HepG2 (cell line): ENCODE data around the gene AHCYL2. TPM values are rescaled to one million over a fixed set of nuclear protein-coding genes. Genes with fewer than 3 reads are reported as not detected.

Experiments
- ATAC-seq: fragments of 200-7000 bp; cut with Tn5 transposase; 3 replicates; pipeline ENCODE4 v1.9.1; 2020; ENCODE audit warnings: mild to moderate bottlenecking, moderate library complexity
- BruUV-seq: library from RNA; stranded (reverse); fragments of 400-500 nt; replicated peaks from 2 replicates; lab custom pipeline; 2021; lab: Mats Ljungman, UMichigan
- CTCF ChIA-PET: fragments of 300-600 bp; formaldehyde crosslinking; extraction: SDS; loops from one replicate; lab custom pipeline; 2021; ENCODE audit warnings: low total read pairs, inconsistent platforms, low intra/inter-chr PET ratio; lab: Yijun Ruan, JAX
- POLR2A ChIA-PET: fragments of 350-600 bp; sonication (Branson Sonifier 250); formaldehyde crosslinking; loops from one replicate; lab custom pipeline; 2020; ENCODE audit warnings: antibody characterized with exemption, inconsistent platforms; lab: Yijun Ruan, JAX
- DNase-seq: peaks from one replicate; pipeline ENCODE4 v3.0.0-alpha.2; 2015; ENCODE audit warnings: low spot score
- FAIRE-seq: peaks from 3 replicates; lab custom pipeline; 2011; peaks lifted over from hg19 to GRCh38; lab: Jason Lieb, UNC
- H2AFZ ChIP-seq: one replicate; pipeline ENCODE4 v1.6.1; 2011; ENCODE audit warnings: low read length, inconsistent platforms
- H3K27ac ChIP-seq: fragments of 300-600 bp; 3 replicates; pipeline ENCODE4 v1.8.0; 2011; ENCODE audit warnings: mixed run types, mild to moderate bottlenecking, mixed read lengths, low read length, inconsistent platforms; ENCODE audit not compliant: insufficient read depth; ENCODE audit errors: extremely low read length
- H3K27me3 ChIP-seq, 2 experiments: fragments of 200-600 bp in 1 of 2; 2 replicates in 1 of 2; 3 replicates in 1 of 2; pipeline versions ENCODE4 v1.6.0 to v1.8.0; 2011; ENCODE audit warnings: low read length in 2 of 2, mild to moderate bottlenecking in 2 of 2, moderate library complexity in 2 of 2, inconsistent platforms in 1 of 2; ENCODE audit not compliant: insufficient read depth in 2 of 2, control insufficient read depth in 1 of 2
- H3K36me3 ChIP-seq, 2 experiments: fragments of 200-600 bp in 1 of 2; replicated peaks in 1 of 2; 2 replicates in 1 of 2; 3 replicates in 1 of 2; pipeline versions ENCODE4 v1.5.1 to v1.8.0; 2011; ENCODE audit warnings: low read length in 2 of 2, inconsistent platforms in 1 of 2; ENCODE audit not compliant: insufficient read depth in 2 of 2, control insufficient read depth in 1 of 2
- H3K4me1 ChIP-seq: 2 replicates; pipeline ENCODE4 v1.5.1; 2012; ENCODE audit warnings: low read length, inconsistent platforms; ENCODE audit not compliant: insufficient read depth
- H3K4me2 ChIP-seq: 2 replicates; pipeline ENCODE4 v1.6.0; 2011; ENCODE audit warnings: low read depth, low read length, inconsistent platforms
- H3K4me3 ChIP-seq, 3 experiments: fragments of 200-600 bp in 1 of 3; sonication (generic), shearing (Covaris generic) in 1 of 3; replicated peaks in 1 of 3; 2 replicates each; pipeline ENCODE4 v1.5.1; 2011 to 2016; ENCODE audit warnings: low read length in 3 of 3, inconsistent platforms in 2 of 3, low read depth in 2 of 3, mild to moderate bottlenecking in 2 of 3, control low read depth in 1 of 3, mixed read lengths in 1 of 3; ENCODE audit not compliant: insufficient read depth in 1 of 3
- H3K79me2 ChIP-seq: one replicate; pipeline ENCODE4 v1.6.1; 2011; ENCODE audit warnings: low read length, inconsistent platforms; ENCODE audit not compliant: insufficient read depth
- H3K9ac ChIP-seq: 2 replicates; pipeline ENCODE4 v1.6.0; 2011; ENCODE audit warnings: mild to moderate bottlenecking, low read depth, low read length, inconsistent platforms; ENCODE audit not compliant: insufficient read depth
- H3K9me3 ChIP-seq: 2 replicates; pipeline ENCODE4 v1.5.1; 2012; ENCODE audit warnings: mild to moderate bottlenecking, low read length
- H4K20me1 ChIP-seq: 2 replicates; pipeline ENCODE4 v1.6.0; 2011; ENCODE audit warnings: inconsistent platforms, mild to moderate bottlenecking, low read length, moderate library complexity; ENCODE audit not compliant: insufficient read depth
- MAFF ChIP-seq: IDR thresholded peaks from 2 replicates; pipeline ENCODE4 v1.6.1; 2011; ENCODE audit warnings: low read depth, low read length, improper control_type of control experiment
- MAFK ChIP-seq, 2 experiments: IDR thresholded peaks in 1 of 2; conservative IDR thresholded peaks in 1 of 2; 2 replicates each; pipeline ENCODE4 v1.6.1; 2011; ENCODE audit warnings: improper control_type of control experiment in 2 of 2, low read length in 2 of 2
- MATR3 ChIP-seq: sonication (generic); formaldehyde crosslinking; IDR thresholded peaks from 2 replicates; pipeline ENCODE4 v1.4.0; 2020; ENCODE audit warnings: missing genetic modification reagents
- SMC3 ChIP-seq: IDR thresholded peaks from 2 replicates; pipeline ENCODE4 v1.6.1; 2011; ENCODE audit warnings: low read length, improper control_type of control experiment
- STAG1 ChIP-seq: sonication (generic); formaldehyde crosslinking; IDR thresholded peaks from 2 replicates; pipeline ENCODE4 v1.4.0; 2020; ENCODE audit warnings: missing genetic modification reagents
- WGBS: methylation state at CpG from one replicate; pipeline ENCODE4 v1.1.6; 2017; ENCODE audit warnings: low lambda C conversion rate; 5-methylcytosine and 5-hydroxymethylcytosine counted together
- in situ Hi-C: cut with HindIII; loops from 2 replicates; pipeline ENCODE4 v1.10.0; 2017; ENCODE audit warnings: low pct_unique_long_range_greater_than_20kb; ENCODE audit not compliant: extremely low pct_ligation_motif_present
- intact Hi-C: fragments of 100-400 bp; cut with micrococcal nuclease; formaldehyde crosslinking; loops from one replicate; pipeline ENCODE4 v1.10.0; 2022; ENCODE audit not compliant: unreplicated experiment
- polyA plus RNA-seq, 8 experiments: library from polyadenylated mRNA; depleted of rRNA in 3 of 8; stranded (reverse) in 7 of 8; unstranded in 1 of 8; fragments of >200 nt; fragmentation: Illumina TruSeq in 4 of 8; extraction: Trizol in 4 of 8; gene quantifications; 2 replicates each; pipeline versions ENCODE4 v1.2.1 to v1.2.3, GENCODE V29; 2011 to 2016; ENCODE audit warnings: low read depth in 4 of 8, missing spikeins in 1 of 8, mixed read lengths in 1 of 8; ENCODE audit not compliant: insufficient read depth in 1 of 8
- total RNA-seq, 5 experiments: library from RNA; depleted of rRNA; stranded (reverse); fragments of >200 nt; fragmentation: Illumina TruSeq; extraction: Trizol; gene quantifications; 2 replicates each; pipeline ENCODE4 v1.2.3, GENCODE V29; 2016; ENCODE audit warnings: low read depth in 1 of 5
- TF ChIP-seq, protein P1 (sequence below): sonication (generic); formaldehyde crosslinking; IDR thresholded peaks from 2 replicates; pipeline ENCODE4 v1.5.0; 2020; ENCODE audit warnings: mild to moderate bottlenecking, missing genetic modification reagents, moderate library complexity
- TF ChIP-seq, protein P2 (sequence below): sonication (generic); formaldehyde crosslinking; IDR thresholded peaks from 2 replicates; pipeline ENCODE4 v1.5.1; 2020; ENCODE audit warnings: mild to moderate bottlenecking, missing genetic modification reagents, moderate library complexity

The AHCYL2 gene
- total and polyA plus RNA-seq, 2 of the 13 experiments (the other 11 are each of a cell fraction or from before 2014, with no cell fraction given) = 9.5 to 14.7 TPM

DNA sequence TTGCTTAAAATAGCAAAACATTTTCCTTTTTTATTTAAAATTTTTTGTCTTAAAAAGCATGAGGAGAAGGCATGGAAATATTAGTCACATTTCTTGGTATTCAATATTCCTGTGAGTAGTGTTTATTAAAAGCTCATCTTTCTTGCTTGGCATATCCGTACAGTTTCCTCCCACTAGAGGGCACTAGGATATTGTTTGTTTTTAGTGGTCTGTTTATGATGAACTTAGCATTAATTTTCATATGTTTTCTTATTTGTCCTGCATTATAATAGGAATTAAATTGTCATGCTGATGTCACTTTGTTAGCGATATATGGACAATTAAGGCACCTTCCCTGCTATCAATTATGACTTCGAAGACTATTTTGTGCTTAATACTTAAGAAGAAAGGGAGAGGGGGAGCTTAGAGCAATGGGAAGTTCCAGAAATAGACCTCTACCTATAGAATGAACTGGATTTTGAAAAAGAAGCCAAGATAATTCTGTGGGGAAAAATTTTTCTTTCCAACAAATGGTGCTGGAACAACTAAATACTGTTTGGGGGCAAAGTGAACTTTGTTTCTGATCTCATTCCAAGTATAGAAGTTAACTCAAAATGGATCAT is 118.4 kb downstream of the AHCYL2 start:
- Histone ChIP-seq H3K4me2 (no peak overlapping the region), H3K27me3 (no peaks in the 10 kb centered on the region), H3K79me2 (no peaks in the 10 kb centered on the region), H3K36me3 (no peaks in the 10 kb centered on the region), H3K9ac (no peak overlapping the region), H3K4me1 (peaks cover 21% of the 10 kb centered on the region; the same call in 1 of the 2 replicates), H3K9me3 (no peaks in the 10 kb centered on the region), H3K4me3 (no peak overlapping the region), H3K27ac (no peak overlapping the region), H2AFZ (no peak overlapping the region), H4K20me1 (no peaks in the 10 kb centered on the region)
- no TSS peak for BruUV-seq
- TF ChIP-seq MAFF = 0 out of 2 replicates have a peak, but pooled peaks have one; percentile 29
- peak in 1 of 2 experiments; percentile 15; a peak in 1 of 4 replicates for TF ChIP-seq MAFK (conservative IDR thresholded peaks at IDR 0.05 in 1 of 2, IDR thresholded peaks at IDR 0.05 in 1 of 2; ENCODE audit: low read length in 2 of 2)
- TF ChIP-seq, protein P1, sequence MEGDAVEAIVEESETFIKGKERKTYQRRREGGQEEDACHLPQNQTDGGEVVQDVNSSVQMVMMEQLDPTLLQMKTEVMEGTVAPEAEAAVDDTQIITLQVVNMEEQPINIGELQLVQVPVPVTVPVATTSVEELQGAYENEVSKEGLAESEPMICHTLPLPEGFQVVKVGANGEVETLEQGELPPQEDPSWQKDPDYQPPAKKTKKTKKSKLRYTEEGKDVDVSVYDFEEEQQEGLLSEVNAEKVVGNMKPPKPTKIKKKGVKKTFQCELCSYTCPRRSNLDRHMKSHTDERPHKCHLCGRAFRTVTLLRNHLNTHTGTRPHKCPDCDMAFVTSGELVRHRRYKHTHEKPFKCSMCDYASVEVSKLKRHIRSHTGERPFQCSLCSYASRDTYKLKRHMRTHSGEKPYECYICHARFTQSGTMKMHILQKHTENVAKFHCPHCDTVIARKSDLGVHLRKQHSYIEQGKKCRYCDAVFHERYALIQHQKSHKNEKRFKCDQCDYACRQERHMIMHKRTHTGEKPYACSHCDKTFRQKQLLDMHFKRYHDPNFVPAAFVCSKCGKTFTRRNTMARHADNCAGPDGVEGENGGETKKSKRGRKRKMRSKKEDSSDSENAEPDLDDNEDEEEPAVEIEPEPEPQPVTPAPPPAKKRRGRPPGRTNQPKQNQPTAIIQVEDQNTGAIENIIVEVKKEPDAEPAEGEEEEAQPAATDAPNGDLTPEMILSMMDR (CRISPR knock-in tag) = peak; percentile 59
- TF ChIP-seq STAG1 = peak; percentile 38
- TF ChIP-seq, protein P2, sequence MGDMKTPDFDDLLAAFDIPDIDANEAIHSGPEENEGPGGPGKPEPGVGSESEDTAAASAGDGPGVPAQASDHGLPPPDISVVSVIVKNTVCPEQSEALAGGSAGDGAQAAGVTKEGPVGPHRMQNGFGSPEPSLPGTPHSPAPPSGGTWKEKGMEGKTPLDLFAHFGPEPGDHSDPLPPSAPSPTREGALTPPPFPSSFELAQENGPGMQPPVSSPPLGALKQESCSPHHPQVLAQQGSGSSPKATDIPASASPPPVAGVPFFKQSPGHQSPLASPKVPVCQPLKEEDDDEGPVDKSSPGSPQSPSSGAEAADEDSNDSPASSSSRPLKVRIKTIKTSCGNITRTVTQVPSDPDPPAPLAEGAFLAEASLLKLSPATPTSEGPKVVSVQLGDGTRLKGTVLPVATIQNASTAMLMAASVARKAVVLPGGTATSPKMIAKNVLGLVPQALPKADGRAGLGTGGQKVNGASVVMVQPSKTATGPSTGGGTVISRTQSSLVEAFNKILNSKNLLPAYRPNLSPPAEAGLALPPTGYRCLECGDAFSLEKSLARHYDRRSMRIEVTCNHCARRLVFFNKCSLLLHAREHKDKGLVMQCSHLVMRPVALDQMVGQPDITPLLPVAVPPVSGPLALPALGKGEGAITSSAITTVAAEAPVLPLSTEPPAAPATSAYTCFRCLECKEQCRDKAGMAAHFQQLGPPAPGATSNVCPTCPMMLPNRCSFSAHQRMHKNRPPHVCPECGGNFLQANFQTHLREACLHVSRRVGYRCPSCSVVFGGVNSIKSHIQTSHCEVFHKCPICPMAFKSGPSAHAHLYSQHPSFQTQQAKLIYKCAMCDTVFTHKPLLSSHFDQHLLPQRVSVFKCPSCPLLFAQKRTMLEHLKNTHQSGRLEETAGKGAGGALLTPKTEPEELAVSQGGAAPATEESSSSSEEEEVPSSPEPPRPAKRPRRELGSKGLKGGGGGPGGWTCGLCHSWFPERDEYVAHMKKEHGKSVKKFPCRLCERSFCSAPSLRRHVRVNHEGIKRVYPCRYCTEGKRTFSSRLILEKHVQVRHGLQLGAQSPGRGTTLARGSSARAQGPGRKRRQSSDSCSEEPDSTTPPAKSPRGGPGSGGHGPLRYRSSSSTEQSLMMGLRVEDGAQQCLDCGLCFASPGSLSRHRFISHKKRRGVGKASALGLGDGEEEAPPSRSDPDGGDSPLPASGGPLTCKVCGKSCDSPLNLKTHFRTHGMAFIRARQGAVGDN (CRISPR knock-in tag) = no peak
- TF ChIP-seq MATR3 = no peak
- TF ChIP-seq SMC3 = peak; percentile 28; the same call in 1 of the 2 replicates
- intact Hi-C loops = loop anchor here (1.0 kb wide), 1 partner anchor 129 kb away; no protein-coding TSS in a partner anchor
- in situ Hi-C loops = no loop called here
- ChIA-PET CTCF (interaction anchor here (1.3 to 1.9 kb wide), 3 partner anchors 125 to 301 kb away, joined by 4 to 7 read pairs (median 4); no protein-coding TSS in a partner anchor), POLR2A (no interaction called here)
- DNase-seq (peak; percentile 19), FAIRE-seq (peak; percentile 42), ATAC-seq (peak; percentile 43; the same call in 1 of the 3 replicates)
- WGBS = 50% methylated on average over 3 of the region's 3 CpGs
